HepG2 (cell line): ENCODE data around the gene MOGAT3. TPM values are rescaled to one million over a fixed set of nuclear protein-coding genes. Genes with fewer than 3 reads are reported as not detected.

ENCODE experiments used
- ATF4 ChIP-seq, 2 experiments: fragments of 450-650 bp in 1 of 2; sonication (generic) in 1 of 2; formaldehyde crosslinking; IDR thresholded peaks; 2 replicates each; pipeline versions ENCODE4 v1.5.0 to v1.8.0; 2020 to 2022; ENCODE audit warnings: mild to moderate bottlenecking in 1 of 2, missing genetic modification reagents in 1 of 2
- EEA1 ChIP-seq: sonication (generic); formaldehyde crosslinking; IDR thresholded peaks from 2 replicates; pipeline ENCODE4 v1.5.1; 2020; ENCODE audit warnings: mild to moderate bottlenecking, missing genetic modification reagents, borderline replicate concordance
- FOXO1 ChIP-seq: sonication (generic); formaldehyde crosslinking; IDR thresholded peaks from 2 replicates; pipeline ENCODE4 v1.4.0; 2020; ENCODE audit warnings: missing genetic modification reagents
- FOXP1 ChIP-seq, 2 experiments: fragments of 450-650 bp in 1 of 2; IDR thresholded peaks; 2 replicates each; pipeline ENCODE4 v1.6.1; 2017 to 2018; ENCODE audit warnings: antibody characterized with exemption in 1 of 2
- HINFP ChIP-seq: sonication (generic); formaldehyde crosslinking; IDR thresholded peaks from 2 replicates; pipeline ENCODE4 v1.4.0; 2020; ENCODE audit warnings: low read depth, mild to moderate bottlenecking, missing genetic modification reagents
- KMT2B ChIP-seq: IDR thresholded peaks from 2 replicates; pipeline ENCODE4 v1.6.1; 2016; ENCODE audit warnings: missing genetic modification reagents, missing compliant biosample characterization
- PATZ1 ChIP-seq: sonication (generic); formaldehyde crosslinking; IDR thresholded peaks from 2 replicates; pipeline ENCODE4 v1.4.0; 2020; ENCODE audit warnings: missing genetic modification reagents
- SIN3A ChIP-seq: IDR thresholded peaks from 2 replicates; pipeline ENCODE4 v1.6.1; 2011; ENCODE audit warnings: low read depth, mild to moderate bottlenecking, control low read depth, low read length, borderline replicate concordance
- SNRNP70 ChIP-seq: fragments of 200-400 bp; formaldehyde crosslinking; IDR thresholded peaks from 2 replicates; pipeline ENCODE4 v1.6.1; 2017; ENCODE audit warnings: mild to moderate bottlenecking, low read depth, low read length, moderate library complexity
- TAF15 ChIP-seq: fragments of 200-400 bp; formaldehyde crosslinking; IDR thresholded peaks from one replicate; pipeline ENCODE4 v1.6.1; 2018; ENCODE audit warnings: mild to moderate bottlenecking, low read depth, low read length; ENCODE audit not compliant: poor library complexity, severe bottlenecking
- THAP9 ChIP-seq: sonication (generic); formaldehyde crosslinking; IDR thresholded peaks from 2 replicates; pipeline ENCODE4; 2020; ENCODE audit warnings: missing genetic modification reagents, mild to moderate bottlenecking, borderline replicate concordance
- ZFP90 ChIP-seq: sonication (generic); formaldehyde crosslinking; IDR thresholded peaks from 2 replicates; pipeline ENCODE4 v1.8.0; 2022; ENCODE audit warnings: missing genetic modification reagents, mild to moderate bottlenecking, inconsistent platforms, borderline replicate concordance
- ZNF253 ChIP-seq: sonication (generic); formaldehyde crosslinking; IDR thresholded peaks from 2 replicates; pipeline ENCODE4 v1.8.0; 2022; ENCODE audit warnings: mild to moderate bottlenecking, missing genetic modification reagents, borderline replicate concordance
- ZNF510 ChIP-seq: sonication (generic); formaldehyde crosslinking; IDR thresholded peaks from 2 replicates; pipeline ENCODE4 v1.4.0; 2020; ENCODE audit warnings: low read depth, mild to moderate bottlenecking, missing genetic modification reagents
- ZNF800 ChIP-seq: sonication (generic); formaldehyde crosslinking; IDR thresholded peaks from 2 replicates; pipeline ENCODE4 v1.4.0; 2020; ENCODE audit warnings: missing genetic modification reagents
- ZNF841 ChIP-seq: sonication (generic); formaldehyde crosslinking; IDR thresholded peaks from 2 replicates; pipeline ENCODE4 v1.8.1; 2023; ENCODE audit warnings: missing genetic modification reagents, borderline replicate concordance
- ZSCAN22 ChIP-seq: sonication (generic); formaldehyde crosslinking; IDR thresholded peaks from 2 replicates; pipeline ENCODE4 v1.4.0; 2020; ENCODE audit warnings: mild to moderate bottlenecking, missing genetic modification reagents
- polyA plus RNA-seq, 8 experiments: library from polyadenylated mRNA; depleted of rRNA in 3 of 8; stranded (reverse) in 7 of 8; unstranded in 1 of 8; fragments of >200 nt; fragmentation: Illumina TruSeq in 4 of 8; extraction: Trizol in 4 of 8; gene quantifications; 2 replicates each; pipeline versions ENCODE4 v1.2.1 to v1.2.3, GENCODE V29; 2011 to 2016; ENCODE audit warnings: low read depth in 4 of 8, missing spikeins in 1 of 8, mixed read lengths in 1 of 8; ENCODE audit not compliant: insufficient read depth in 1 of 8
- total RNA-seq, 5 experiments: library from RNA; depleted of rRNA; stranded (reverse); fragments of >200 nt; fragmentation: Illumina TruSeq; extraction: Trizol; gene quantifications; 2 replicates each; pipeline ENCODE4 v1.2.3, GENCODE V29; 2016; ENCODE audit warnings: low read depth in 1 of 5

MOGAT3 gene
- total and polyA plus RNA-seq, 2 of the 13 experiments (the other 11 are each of a cell fraction or from before 2014, with no cell fraction given), result 22.5 to 30.5 TPM

GRCh38 chr7:101217388-101218235, 16.8 kb upstream of the MOGAT3 start, which contains the start of the genes PLOD3 and ZNHIT1 (continued):
- TF ChIP-seq THAP9 (CRISPR knock-in tag) (no peak), KMT2B (CRISPR knock-in tag) (no peak; the same call in 1 of the 2 replicates), ZNF510 (CRISPR knock-in tag) (no peak), SIN3A (peak; percentile 72; the same call in 1 of the 2 replicates), ZSCAN22 (CRISPR knock-in tag) (no peak), TAF15 (no peak), ATF4 (CRISPR knock-in tag; IDR thresholded peaks at IDR 0.05) (peak in 1 of 2 experiments; percentile 43; a peak in 1 of 4 replicates), FOXP1 (IDR thresholded peaks at IDR 0.05) (no peak), FOXP1 (CRISPR knock-in tag; IDR thresholded peaks at IDR 0.05) (no peak; the same call in 1 of the 2 replicates), HINFP (CRISPR knock-in tag) (no peak), ZNF253 (CRISPR knock-in tag) (no peak), ZFP90 (no peak; the same call in 1 of the 2 replicates), SNRNP70 (no peak), ZNF800 (CRISPR knock-in tag) (peak; percentile 63; the same call in 1 of the 2 replicates), ZNF841 (CRISPR knock-in tag) (no peak), PATZ1 (peak; percentile 72; the same call in 1 of the 2 replicates), FOXO1 (CRISPR knock-in tag) (no peak), EEA1 (CRISPR knock-in tag) (no peak; the same call in 1 of the 2 replicates)
